CD4-positive, alpha-beta T cell treated with Interleukin-2 at 100 ng/mL for 4 hours (primary cell): ENCODE results near the gene COMP.

Experiments used
- DNase-seq: peaks from one replicate; pipeline ENCODE4 v3.0.0-alpha.2; 2020; ENCODE audit warnings: low spot score

Gene COMP

DNA sequence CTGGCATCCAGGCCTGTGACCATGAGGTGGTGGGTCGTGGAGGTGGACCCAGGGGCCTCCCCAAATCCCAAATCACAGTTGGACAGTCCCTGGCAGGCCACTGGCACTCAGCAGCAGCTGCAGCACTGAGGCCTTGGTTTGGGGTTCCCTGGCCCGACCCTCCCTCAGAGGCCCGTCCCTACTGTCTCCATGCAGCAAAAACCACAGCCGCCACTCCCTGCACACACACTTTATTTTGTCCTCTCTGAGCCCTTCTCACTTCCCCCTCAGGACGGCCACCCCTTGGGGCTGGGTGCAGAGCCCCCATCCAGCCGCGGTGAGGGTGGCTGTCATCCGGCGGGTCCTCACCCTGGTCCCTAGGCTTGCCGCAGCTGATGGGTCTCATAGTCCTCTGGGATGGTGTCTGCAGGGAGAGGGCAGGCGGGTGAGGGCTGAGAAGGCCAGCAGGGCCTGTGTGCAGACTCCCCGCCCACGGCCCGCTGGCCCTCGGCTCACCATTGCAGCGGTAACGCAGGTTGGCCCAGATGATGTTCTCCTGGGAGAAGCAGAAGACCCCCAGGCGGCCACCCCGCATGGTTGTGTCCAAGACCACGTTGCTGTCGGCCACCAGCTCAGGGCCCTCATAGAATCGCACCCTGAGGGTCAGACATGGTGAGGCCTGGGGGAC is 8.4 kb downstream of the COMP start:
- DNase-seq = no peak

GRCh38 chr19:18781885-18782527 is 9.1 kb downstream of the COMP start:
- no peak for DNase-seq

DNA sequence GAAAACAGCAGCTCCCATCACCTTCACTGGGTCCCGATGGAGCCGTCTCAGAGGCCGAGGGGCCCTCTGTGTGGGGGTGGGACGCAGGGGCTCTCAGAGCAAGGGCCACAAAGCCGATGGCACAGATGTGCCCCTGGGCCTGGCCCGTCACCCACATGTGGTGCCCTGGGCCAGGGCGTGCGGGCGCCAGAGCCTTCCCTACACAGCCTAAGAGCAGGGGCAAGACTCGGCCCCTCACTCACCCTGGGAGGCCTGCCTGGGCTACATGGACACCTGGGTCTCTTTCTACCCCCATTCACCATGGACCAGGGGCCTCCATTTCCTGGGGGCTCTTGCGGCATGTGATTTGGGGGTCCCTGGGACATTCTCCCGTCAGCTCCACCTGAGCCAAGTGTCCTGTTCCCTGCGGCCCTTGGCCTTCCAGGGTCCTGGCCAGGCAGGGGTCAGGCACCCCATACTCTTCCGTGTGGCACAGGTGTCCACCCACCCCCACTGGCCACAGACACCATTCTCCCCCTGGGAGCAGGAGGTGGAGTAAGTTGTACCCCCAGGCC is 10.0 kb downstream of the COMP start:
- no peak for DNase-seq

DNA sequence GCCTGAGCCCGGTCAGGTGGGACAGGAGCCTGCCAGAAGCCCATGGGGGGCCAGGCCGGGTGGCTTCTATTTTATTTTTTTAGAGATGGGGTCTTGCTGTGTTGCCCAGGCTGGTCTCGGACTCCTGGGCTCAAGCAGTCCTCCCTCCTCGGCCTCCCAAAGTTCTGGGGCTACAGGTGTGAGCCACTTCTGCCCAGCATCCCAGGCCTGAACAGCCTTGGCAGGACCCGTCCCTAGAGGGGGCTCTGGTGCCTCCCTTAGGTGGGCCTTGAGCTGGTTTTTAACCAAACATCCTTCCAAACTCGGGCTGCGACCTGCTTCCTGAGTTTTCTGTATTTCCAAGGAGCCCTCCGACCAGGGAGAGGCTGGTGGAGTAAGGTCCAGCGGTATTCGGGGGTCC is 10.5 kb downstream of the COMP start:
- no peak for DNase-seq

DNA sequence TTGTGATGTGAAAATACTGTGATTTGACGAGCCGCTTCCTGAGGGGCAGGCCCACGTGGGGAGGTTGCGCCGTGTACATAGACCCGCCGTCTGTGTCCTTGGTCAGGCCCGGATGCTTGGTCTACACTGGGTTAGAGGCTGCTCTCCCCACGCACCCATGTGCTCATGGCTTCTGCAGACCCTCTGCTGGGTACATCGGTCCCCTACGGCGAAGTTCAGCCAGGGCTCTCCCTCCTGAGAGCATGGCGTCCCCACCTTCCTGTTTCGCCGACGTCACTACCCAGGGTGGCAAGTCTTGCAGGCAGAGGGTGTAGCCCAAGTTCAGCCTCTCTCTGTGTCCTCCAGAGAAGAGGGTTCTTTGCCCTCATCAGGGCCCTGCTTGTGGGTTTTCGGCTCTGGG is 11.0 kb downstream of the COMP start:
- DNase-seq = no peak

- no peak for DNase-seq
These were observed 12.1 kb downstream of the COMP start for GRCh38 chr19:18778826-18779495.

- DNase-seq = no peak
These were observed 13.1 kb downstream of the COMP start for GRCh38 chr19:18778076-18778389.

GRCh38 chr19:18777301-18778075 is 13.6 kb downstream of the COMP start:
- no peak for DNase-seq

- DNase-seq = no peak
These were observed 14.4 kb downstream of the COMP start for GRCh38 chr19:18776736-18777135.

DNA sequence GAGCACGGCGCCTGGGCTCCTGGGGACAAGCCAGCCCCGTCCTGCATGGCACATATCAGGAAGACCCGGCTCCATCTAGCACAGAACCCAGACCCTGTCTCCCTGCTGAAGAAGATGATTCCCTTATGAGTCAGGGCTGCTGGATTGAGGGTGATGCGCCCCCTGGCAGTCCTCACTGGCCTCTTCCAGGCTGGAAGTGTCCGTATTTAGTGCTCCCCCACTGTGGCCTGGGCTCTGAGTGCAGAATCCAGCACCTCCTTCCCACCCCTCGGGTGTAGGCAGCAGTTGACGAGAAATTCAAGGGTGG is 14.9 kb downstream of the COMP start:
- no peak for DNase-seq

GRCh38 chr19:18775586-18776287 is 15.4 kb downstream of the COMP start:
- DNase-seq = no peak

GRCh38 chr19:18774782-18775444 is 16.2 kb downstream of the COMP start:
- no peak for DNase-seq

- no peak for DNase-seq
These were observed 17.0 kb downstream of the COMP start for GRCh38 chr19:18774107-18774506.

DNA sequence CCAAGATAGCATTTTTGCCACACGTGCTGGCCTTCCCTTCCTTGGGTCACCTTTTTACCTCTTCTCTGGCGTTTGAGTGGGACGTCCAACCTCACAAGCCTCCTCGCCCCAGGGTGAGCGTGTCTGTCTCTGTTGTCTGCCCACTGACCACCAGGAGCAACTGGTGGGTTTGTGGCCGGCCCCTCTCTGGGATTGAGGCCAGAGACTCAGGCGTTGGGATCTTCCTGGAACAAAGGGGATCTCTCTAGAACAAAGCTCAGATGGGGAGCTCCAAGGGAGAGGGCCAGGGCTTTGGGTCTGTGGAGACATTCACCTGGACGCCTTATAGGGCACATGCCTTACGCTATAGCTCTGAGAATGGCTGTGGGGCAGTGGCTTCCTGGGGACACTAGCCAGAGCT is 17.4 kb downstream of the COMP start:
- DNase-seq = no peak

DNA sequence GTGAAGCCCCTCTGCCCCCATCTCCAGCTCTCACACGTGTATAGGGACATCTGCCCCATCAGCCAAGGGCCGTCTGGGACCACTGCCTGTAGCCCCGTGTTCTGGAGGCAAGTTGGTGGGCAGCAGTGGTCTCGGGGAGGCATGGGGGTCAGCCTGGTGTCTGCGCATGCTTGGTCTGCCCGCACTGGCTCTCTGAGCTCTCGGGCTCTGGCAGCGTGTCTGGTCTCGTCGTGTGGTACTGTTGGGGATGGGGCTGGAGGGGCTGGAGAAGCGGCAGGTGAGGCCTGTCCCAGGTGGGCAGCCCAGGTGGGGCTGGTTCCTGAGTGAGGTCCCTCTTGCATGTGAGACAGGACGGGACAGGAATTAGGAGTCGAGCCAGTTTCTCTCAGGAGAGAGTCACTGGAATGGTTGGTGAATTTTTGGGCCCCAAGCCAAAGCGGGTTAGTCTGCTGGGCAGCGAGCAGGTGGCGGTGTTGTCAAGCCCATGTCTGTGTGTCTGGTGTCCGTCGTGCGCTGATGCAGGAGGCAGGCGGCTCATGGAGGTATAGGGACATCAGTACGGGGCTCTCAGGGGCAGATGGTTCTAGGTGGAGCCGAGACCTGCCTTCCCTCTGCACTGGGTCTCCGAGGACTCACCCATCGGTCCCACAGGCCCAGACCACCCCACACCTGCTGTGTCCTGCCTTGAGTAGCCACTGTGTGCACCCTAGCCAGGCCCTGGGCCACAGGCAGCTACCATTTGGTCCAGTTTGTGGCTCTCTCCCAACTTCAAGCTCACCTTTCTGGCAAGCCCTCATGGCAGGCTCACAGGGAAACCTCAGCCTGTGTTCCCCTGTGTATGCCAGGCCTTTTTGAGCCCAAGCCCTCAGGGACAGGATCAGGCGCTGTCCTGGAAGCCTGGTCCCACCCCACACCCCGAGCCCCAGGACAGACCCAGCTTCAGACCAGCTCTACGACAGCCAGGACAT is 18.2 kb downstream of the COMP start:
- DNase-seq = no peak

- no peak for DNase-seq
These were observed 19.5 kb downstream of the COMP start for GRCh38 chr19:18771328-18772242.

- no peak for DNase-seq
These were observed 20.3 kb downstream of the COMP start for GRCh38 chr19:18770663-18771327.

DNA sequence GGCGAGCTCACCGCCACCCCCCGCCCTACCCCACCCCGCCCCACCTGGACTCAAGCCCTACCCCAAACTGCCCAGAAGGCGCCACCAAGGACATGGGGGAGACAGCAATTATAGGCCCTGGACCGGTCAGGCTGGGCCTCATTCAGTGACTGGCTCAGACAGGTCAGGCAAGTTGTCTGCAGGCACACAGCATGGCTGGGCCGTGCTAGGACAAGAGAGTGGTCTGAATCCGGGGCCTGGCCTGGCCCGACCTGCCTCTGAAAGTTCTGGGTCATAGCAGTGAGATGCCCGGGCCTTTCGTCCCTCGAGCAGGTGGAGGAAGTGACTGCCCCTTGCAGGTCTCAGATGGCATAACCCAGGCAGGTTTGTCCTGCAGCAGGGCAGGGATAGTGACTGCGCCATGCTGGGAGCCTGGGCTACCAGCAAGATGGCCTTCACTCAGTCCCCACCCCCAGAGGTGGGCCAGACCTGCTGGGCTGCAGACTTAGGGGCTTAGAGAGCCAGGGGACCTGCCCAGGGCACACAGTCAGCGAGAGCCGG is 21.0 kb downstream of the COMP start:
- DNase-seq = no peak
